Smooth muscle cell (in vitro differentiated cells): ENCODE results near the gene GALNT2. TPM values are rescaled to one million over a fixed set of nuclear protein-coding genes. Genes with fewer than 3 reads are reported as not detected.

Experiments used
- DNase-seq: peaks from one replicate; lab custom pipeline; 2025; ENCODE audit not compliant: unreplicated experiment; lab: John Stamatoyannopoulos, UW
- H2AFZ ChIP-seq: fragments of 200-600 bp; sonication (generic); 2 replicates; pipeline ENCODE4 v1.6.0; 2016; ENCODE audit warnings: antibody characterized with exemption, low read depth, mild to moderate bottlenecking
- H3F3A ChIP-seq: fragments of 200-600 bp; sonication (generic); 2 replicates; pipeline ENCODE4 v1.6.0; 2017; ENCODE audit warnings: antibody characterized with exemption, low read depth
- H3K27ac ChIP-seq: fragments of 200-600 bp; sonication (generic); 2 replicates; pipeline ENCODE4 v1.5.1; 2016; ENCODE audit warnings: low read depth, mild to moderate bottlenecking
- H3K27me3 ChIP-seq: fragments of 200-600 bp; sonication (generic); 2 replicates; pipeline ENCODE4 v1.6.1; 2016; ENCODE audit warnings: low read depth, mild to moderate bottlenecking
- H3K36me3 ChIP-seq: fragments of 200-600 bp; sonication (generic); 2 replicates; pipeline ENCODE4 v1.5.1; 2016; ENCODE audit warnings: low read depth
- H3K4me1 ChIP-seq: fragments of 200-600 bp; sonication (generic); 2 replicates; pipeline ENCODE4 v1.5.1; 2016; ENCODE audit warnings: low read depth
- H3K4me2 ChIP-seq: fragments of 200-600 bp; sonication (generic); 2 replicates; pipeline ENCODE4 v1.6.0; 2016; ENCODE audit warnings: mild to moderate bottlenecking
- H3K4me3 ChIP-seq: fragments of 200-600 bp; sonication (generic); 2 replicates; pipeline ENCODE4 v1.5.1; 2016; ENCODE audit warnings: mild to moderate bottlenecking
- H3K79me2 ChIP-seq: fragments of 200-600 bp; sonication (generic); 2 replicates; pipeline ENCODE4 v1.6.0; 2016; ENCODE audit warnings: low read depth, mild to moderate bottlenecking
- H3K9ac ChIP-seq: fragments of 200-600 bp; sonication (generic); 2 replicates; pipeline ENCODE4 v1.6.0; 2016; ENCODE audit warnings: low read depth
- H3K9me3 ChIP-seq: fragments of 200-600 bp; sonication (generic); replicated peaks from 2 replicates; pipeline ENCODE4 v1.5.1; 2016; ENCODE audit warnings: low read depth
- H4K20me1 ChIP-seq: fragments of 200-600 bp; sonication (generic); 2 replicates; pipeline ENCODE4 v1.6.0; 2016; ENCODE audit warnings: low read depth
- WGBS: methylation state at CpG from one replicate; pipeline ENCODE4 v1.1.7; 2016; ENCODE audit warnings: low lambda C conversion rate; 5-methylcytosine and 5-hydroxymethylcytosine counted together
- polyA plus RNA-seq: library from polyadenylated mRNA; unstranded; fragments of >200 nt; fragmentation: Nextera tagmentation; extraction: Ambion mirVana; gene quantifications from 2 replicates; pipeline ENCODE4 v1.2.1, GENCODE V29; 2016
- total RNA-seq: library from RNA; depleted of rRNA; stranded (reverse); fragments of >200 nt; gene quantifications from 2 replicates; pipeline ENCODE4 v1.2.3, GENCODE V29; 2014
- TF ChIP-seq, protein P1 (sequence below): fragments of 200-600 bp; sonication (generic); IDR thresholded peaks from 2 replicates; pipeline ENCODE4 v1.5.1; 2017; ENCODE audit warnings: borderline replicate concordance, mild to moderate bottlenecking, antibody characterized with exemption; ENCODE audit not compliant: insufficient read depth, poor library complexity, severe bottlenecking

GALNT2 gene
- total and polyA plus RNA-seq, 2 experiments from 2014 or later: 76.4 to 152 TPM

DNA sequence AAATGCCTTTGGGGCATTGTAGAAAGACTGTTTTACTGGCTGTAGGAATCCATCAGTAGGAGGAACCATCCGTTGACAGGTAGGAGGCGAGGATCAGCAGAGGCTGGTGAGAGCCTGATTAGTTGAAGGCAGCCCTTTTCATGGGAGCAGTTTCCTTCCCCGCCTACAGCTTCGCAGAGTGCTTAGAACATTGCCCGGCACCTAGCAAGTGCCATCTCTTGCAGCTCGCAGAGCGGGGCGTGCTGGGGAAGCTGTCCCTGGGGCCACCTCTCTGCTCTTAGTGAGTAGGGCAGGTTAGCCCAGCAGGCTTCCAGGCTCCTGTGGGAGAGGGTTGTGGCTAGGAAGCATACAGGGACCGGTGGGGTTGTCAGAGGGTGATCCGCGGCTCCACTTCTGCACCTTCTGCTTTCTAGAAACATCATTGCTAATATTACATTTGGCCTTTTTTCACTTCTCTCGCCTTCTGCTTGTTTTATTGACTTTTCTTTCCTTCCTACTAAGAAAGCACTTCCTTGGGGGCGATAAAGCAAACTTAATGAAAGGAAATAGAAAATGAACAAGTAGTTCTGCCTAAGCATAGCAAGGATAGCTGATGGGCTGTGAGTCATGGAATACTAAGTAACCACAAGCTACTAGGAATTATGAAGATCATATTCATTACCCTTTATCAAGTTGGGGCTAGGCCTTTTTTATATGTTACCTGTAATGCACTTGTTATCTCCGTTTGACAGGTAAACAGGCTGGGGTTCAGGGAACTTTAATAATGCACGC is 176.7 kb downstream of the GALNT2 start:
- Histone ChIP-seq H3K79me2 (no peaks in the 10 kb centered on the region), H3K27ac (no peak overlapping the region), H3F3A (no peaks in the 10 kb centered on the region), H2AFZ (no peak overlapping the region), H3K9ac (no peak overlapping the region), H4K20me1 (peaks cover 20% of the 10 kb centered on the region), H3K36me3 (peaks cover 15% of the 10 kb centered on the region), H3K4me3 (no peak overlapping the region), H3K9me3 (no peaks in the 10 kb centered on the region), H3K27me3 (no peaks in the 10 kb centered on the region), H3K4me1 (peaks cover 10% of the 10 kb centered on the region), H3K4me2 (no peak overlapping the region)
- TF ChIP-seq, protein P1, sequence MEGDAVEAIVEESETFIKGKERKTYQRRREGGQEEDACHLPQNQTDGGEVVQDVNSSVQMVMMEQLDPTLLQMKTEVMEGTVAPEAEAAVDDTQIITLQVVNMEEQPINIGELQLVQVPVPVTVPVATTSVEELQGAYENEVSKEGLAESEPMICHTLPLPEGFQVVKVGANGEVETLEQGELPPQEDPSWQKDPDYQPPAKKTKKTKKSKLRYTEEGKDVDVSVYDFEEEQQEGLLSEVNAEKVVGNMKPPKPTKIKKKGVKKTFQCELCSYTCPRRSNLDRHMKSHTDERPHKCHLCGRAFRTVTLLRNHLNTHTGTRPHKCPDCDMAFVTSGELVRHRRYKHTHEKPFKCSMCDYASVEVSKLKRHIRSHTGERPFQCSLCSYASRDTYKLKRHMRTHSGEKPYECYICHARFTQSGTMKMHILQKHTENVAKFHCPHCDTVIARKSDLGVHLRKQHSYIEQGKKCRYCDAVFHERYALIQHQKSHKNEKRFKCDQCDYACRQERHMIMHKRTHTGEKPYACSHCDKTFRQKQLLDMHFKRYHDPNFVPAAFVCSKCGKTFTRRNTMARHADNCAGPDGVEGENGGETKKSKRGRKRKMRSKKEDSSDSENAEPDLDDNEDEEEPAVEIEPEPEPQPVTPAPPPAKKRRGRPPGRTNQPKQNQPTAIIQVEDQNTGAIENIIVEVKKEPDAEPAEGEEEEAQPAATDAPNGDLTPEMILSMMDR: no peak
- WGBS: 85% methylated on average over 15 of the region's 15 CpGs
- DNase-seq: no peak

DNA sequence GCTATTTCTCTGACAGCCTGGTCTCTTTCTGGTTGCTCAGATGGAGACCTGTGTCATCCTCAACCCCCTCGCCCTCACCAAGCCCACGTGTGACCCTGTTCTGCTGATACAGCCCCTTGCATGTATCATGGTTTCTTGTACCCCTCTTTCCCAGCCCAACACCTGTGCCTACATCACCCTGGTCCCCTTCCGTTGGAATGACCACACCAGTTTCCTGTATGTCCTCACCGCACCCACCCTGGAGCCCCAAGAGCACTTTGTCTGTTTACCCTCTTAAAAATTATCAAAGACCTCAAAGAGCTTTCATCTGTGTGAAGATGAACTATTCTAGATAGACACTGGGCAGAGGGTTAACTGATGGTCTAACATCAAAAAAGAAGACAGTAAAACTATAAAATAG is 179.5 kb downstream of the GALNT2 start:
- Histone ChIP-seq H3K4me3 (no peak overlapping the region), H3K27me3 (no peaks in the 10 kb centered on the region), H3K36me3 (peaks cover under 1% of the 10 kb centered on the region), H3K4me1 (peaks cover 18% of the 10 kb centered on the region), H3K4me2 (no peak overlapping the region), H3K79me2 (no peaks in the 10 kb centered on the region), H2AFZ (no peak overlapping the region), H3K9ac (no peak overlapping the region), H3F3A (no peaks in the 10 kb centered on the region), H4K20me1 (peaks cover 20% of the 10 kb centered on the region), H3K27ac (no peak overlapping the region), H3K9me3 (no peaks in the 10 kb centered on the region)
- TF ChIP-seq, protein P1: no peak
- no peak for DNase-seq
- 100% methylated on average over 2 of the region's 4 CpGs for WGBS

DNA sequence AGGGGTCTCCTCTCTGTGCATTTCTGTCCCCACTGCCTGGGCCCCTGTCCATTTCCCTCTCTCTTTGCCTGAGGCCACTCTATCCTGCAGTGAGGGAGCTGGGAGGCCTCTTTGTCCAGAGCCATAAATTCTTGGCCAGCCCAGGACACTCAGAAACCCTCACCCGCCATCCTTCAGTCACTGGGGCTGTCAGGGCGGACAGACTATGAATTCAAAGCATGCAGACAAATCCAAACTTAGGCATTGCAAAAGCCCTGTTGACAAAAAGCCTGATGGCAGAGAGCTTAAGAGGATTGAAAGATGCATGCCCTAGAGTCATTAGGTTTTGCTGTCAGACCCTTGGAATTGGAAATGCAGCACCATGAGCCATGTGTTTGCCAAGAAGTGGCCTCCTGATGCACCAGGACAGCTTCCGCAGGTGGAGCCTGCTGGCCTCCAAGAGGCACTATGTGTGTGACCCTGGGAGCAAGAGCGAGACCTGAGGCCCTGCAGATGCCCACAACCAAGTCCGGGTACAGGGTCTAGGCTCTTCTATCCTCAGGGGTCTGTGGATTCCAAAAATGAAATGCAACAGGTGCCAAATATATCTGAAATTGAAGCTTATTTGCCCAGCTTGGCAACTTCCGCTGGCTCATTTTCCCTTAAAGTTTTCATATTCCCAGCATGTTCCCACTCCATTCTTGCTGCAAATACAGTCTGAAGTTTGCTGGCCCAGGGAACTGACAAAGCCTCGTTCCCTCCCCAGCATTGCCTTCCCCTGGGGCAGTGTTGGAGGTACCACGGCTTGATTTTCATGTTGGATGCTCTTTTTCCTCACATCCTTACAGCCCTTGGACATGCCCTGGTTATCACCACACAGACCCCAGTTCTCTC is 181.2 kb downstream of the GALNT2 start:
- Histone ChIP-seq H3K9me3 (no peaks in the 10 kb centered on the region), H3F3A (no peaks in the 10 kb centered on the region), H3K79me2 (no peaks in the 10 kb centered on the region), H3K27ac (no peak overlapping the region), H3K4me1 (peaks cover 18% of the 10 kb centered on the region), H3K36me3 (no peaks in the 10 kb centered on the region), H3K27me3 (no peaks in the 10 kb centered on the region), H3K4me3 (no peak overlapping the region), H4K20me1 (peaks cover 32% of the 10 kb centered on the region), H3K4me2 (no peak overlapping the region), H2AFZ (no peak overlapping the region), H3K9ac (no peak overlapping the region)
- 79% methylated on average over 8 of the region's 8 CpGs for WGBS
- TF ChIP-seq, protein P1: no peak
- no peak for DNase-seq
